Activated CD4-positive, alpha-beta memory T cell treated with anti-CD3 and anti-CD28 coated beads for 36 hours (primary cell): Measurements from ENCODE around the gene INO80B. TPM values are rescaled to one million over a fixed set of nuclear protein-coding genes. Genes with fewer than 3 reads are reported as not detected.

Experiments
- CTCF ChIA-PET: fragments of 350-600 bp; sonication (Branson Sonifier 250); formaldehyde crosslinking; loops from one replicate; lab custom pipeline; 2021; ENCODE audit warnings: antibody characterized with exemption, inconsistent platforms; lab: Charles Lee
- POLR2A ChIA-PET: fragments of 350-600 bp; sonication (Branson Sonifier 250); formaldehyde crosslinking; loops from one replicate; lab custom pipeline; 2021; ENCODE audit warnings: antibody characterized with exemption; lab: Charles Lee
- DNase-seq: peaks from one replicate; pipeline ENCODE4 v3.0.0-alpha.2; 2020
- H3K27ac Mint-ChIP-seq: one replicate; pipeline ENCODE4 v1.8.0; 2021; ENCODE audit warnings: mixed read lengths
- H3K27me3 Mint-ChIP-seq: one replicate; pipeline ENCODE4 v1.8.0; 2021; ENCODE audit warnings: mixed read lengths
- H3K36me3 Mint-ChIP-seq: one replicate; pipeline ENCODE4 v1.8.0; 2021; ENCODE audit warnings: mixed read lengths
- H3K4me1 Mint-ChIP-seq: one replicate; pipeline ENCODE4 v1.8.0; 2021; ENCODE audit warnings: low read depth, mixed read lengths
- H3K4me3 Mint-ChIP-seq: one replicate; pipeline ENCODE4 v1.8.0; 2021; ENCODE audit warnings: mild to moderate bottlenecking, mixed read lengths
- H3K9me3 Mint-ChIP-seq: one replicate; pipeline ENCODE4 v1.8.0; 2021; ENCODE audit warnings: mixed read lengths
- intact Hi-C: fragments of 100-400 bp; cut with micrococcal nuclease; formaldehyde crosslinking; loops from one replicate; pipeline ENCODE4 v1.15.1; 2023
- total RNA-seq, 2 experiments: library from RNA; stranded (reverse); gene quantifications; one replicate each; pipeline ENCODE4 v1.2.3, GENCODE V29; 2021

INO80B gene
- total RNA-seq, 2 experiments from 2014 or later, result 32.8 to 35.0 TPM

- DNase-seq, result no peak
- Mint-ChIP-seq H3K4me3 (no peak overlapping the region), H3K36me3 (peaks cover 13% of the 10 kb centered on the region), H3K27ac (no peak overlapping the region), H3K27me3 (peaks cover 63% of the 10 kb centered on the region), H3K4me1 (peaks cover 46% of the 10 kb centered on the region), H3K9me3 (no peaks in the 10 kb centered on the region)
- ChIA-PET CTCF (interaction anchor here (0.8 to 2.0 kb wide), 3 partner anchors 17 to 87 kb away, joined by 3 to 9 read pairs (median 4); partner anchors contain the start of genes CCDC142 and TTC31), POLR2A (interaction anchor here (1.1 to 1.4 kb wide), 3 partner anchors 16 to 40 kb away, joined by 3 to 4 read pairs (median 3); partner anchors contain the start of gene CCDC142)
- intact Hi-C loops, result loop anchor here (5.0 kb wide), 1 partner anchor 32 kb away; no protein-coding TSS in a partner anchor
Measured at GRCh38 chr2:74499940-74500577, 45.2 kb downstream of the INO80B start.

DNA sequence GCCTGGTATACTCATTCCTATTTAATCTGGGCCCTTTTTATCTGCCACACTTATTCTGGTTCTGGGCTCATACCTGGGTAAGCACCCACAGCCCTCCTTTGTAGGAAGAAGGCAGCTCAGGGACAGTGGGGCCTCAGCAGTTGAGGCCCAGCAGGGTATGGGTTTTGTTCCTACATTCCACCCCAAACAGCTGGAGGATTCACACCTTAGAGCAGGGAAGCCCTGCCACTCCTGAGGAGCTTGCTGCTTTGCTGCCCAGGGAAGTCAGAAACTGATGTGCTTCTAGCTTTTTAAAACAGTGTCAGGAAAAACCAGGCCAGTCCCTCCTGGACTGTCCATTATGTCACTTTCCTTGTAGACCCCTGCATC is 45.7 kb downstream of the INO80B start:
- ChIA-PET CTCF (interaction anchor here (1.2 to 3.7 kb wide), 3 partner anchors 18 to 87 kb away, joined by 4 to 15 read pairs (median 9); partner anchors contain the start of genes CCDC142 and TTC31), POLR2A (interaction anchor here (1.1 to 1.4 kb wide), 3 partner anchors 16 to 41 kb away, joined by 3 to 4 read pairs (median 3); partner anchors contain the start of gene CCDC142)
- intact Hi-C loops, result no loop called here
- Mint-ChIP-seq H3K27me3 (peaks cover 63% of the 10 kb centered on the region), H3K4me3 (no peak overlapping the region), H3K36me3 (peaks cover 18% of the 10 kb centered on the region), H3K4me1 (peaks cover 47% of the 10 kb centered on the region), H3K9me3 (no peaks in the 10 kb centered on the region), H3K27ac (no peak overlapping the region)
- DNase-seq, result no peak

GRCh38 chr2:74501335-74502071 is 46.6 kb downstream of the INO80B start:
- peaks cover 63% of the 10 kb centered on the region for H3K27me3 Mint-ChIP-seq
- peaks cover 23% of the 10 kb centered on the region for H3K36me3 Mint-ChIP-seq
- POLR2A ChIA-PET, result interaction anchor here (0.7 kb wide), 1 partner anchor 9 kb away, joined by 3 read pairs; no protein-coding TSS in a partner anchor
- H3K4me1 Mint-ChIP-seq, result peaks cover 49% of the 10 kb centered on the region
- DNase-seq, result no peak
- CTCF ChIA-PET, result interaction anchor here (0.7 to 3.7 kb wide), 4 partner anchors 17 to 86 kb away, joined by 3 to 15 read pairs (median 6); partner anchors contain the start of genes CCDC142 and TTC31
- H3K9me3 Mint-ChIP-seq, result no peaks in the 10 kb centered on the region
- H3K27ac Mint-ChIP-seq, result no peak overlapping the region
- H3K4me3 Mint-ChIP-seq, result peak overlapping the region; percentile 65
- intact Hi-C loops, result no loop called here

DNA sequence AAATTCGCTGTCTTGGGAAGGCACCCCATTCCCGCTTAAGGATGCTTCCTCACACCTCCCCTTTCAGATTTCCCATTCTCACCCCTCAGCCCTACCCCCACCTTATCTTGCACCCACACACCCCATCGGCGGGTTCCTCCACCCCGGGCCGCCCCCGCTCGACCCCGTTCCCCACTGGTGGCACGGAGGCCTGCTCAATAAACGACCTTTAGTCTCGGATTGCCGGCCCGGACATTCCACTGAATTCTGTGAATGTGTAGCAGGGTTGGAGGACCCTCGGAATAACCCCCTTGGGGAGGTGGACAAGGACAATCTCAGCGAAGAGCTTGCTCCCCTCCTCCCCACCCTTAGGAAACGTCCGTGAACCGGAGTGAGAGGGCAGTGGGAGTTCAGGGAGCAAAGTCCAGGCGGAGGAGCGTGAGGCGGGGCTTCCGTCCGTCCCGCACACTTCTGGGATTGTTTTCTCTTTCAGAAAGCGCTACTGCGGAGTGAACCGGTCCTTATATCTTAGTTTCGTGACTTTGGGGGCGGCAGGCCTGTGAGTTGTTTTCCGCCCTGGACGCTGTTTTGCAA is 47.3 kb downstream of the INO80B start:
- Mint-ChIP-seq H3K36me3 (peaks cover 27% of the 10 kb centered on the region), H3K9me3 (no peaks in the 10 kb centered on the region), H3K4me1 (peaks cover 54% of the 10 kb centered on the region), H3K27me3 (peaks cover 63% of the 10 kb centered on the region), H3K4me3 (peak overlapping the region; percentile 65), H3K27ac (no peak overlapping the region)
- no peak for DNase-seq
- intact Hi-C loops, result no loop called here
- POLR2A ChIA-PET, result interaction anchor here (0.7 kb wide), 1 partner anchor 8 kb away, joined by 3 read pairs; no protein-coding TSS in a partner anchor
- CTCF ChIA-PET, result interaction anchor here (1.7 to 3.7 kb wide), 3 partner anchors 20 to 86 kb away, joined by 4 to 15 read pairs (median 9); partner anchors contain the start of genes CCDC142 and TTC31

DNA sequence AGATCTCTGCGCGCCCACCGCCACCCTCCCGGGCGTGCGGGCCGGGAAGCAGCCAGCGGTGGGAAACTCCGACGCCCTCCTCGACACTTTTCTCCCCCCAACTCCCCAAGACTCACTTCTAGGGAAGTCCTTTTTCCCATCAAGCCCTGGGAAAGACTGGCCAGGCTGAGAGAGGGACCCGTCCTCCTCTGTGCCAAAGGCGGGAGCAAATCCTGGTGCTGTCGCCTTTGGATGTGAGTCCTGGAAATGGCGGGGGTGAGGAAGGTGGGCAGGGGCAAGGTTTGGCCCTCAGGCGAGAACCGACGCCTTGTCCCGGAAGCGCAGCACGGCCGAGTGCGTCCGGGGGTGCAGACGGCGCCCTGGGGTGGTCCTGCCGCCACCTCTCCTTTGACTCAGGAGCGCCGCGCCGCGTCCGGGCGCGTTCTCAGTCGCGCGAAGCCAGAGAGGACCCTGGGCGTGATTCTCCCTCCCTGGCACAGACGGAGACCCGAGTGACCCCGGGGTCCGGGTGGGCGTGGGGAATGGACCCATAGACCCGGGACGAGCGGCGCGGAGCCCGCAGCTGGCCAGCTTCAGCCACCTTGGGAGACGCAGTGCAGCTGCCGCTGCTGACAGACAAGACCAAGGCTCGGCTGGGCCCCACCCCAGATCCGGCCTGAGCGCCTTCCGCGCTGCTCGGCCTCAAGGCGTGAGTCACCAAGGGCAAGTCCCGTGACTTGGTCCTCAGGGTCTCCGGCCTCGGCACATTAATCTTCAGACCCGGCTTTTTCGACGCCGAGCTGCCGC is 48.0 kb downstream of the INO80B start:
- no peaks in the 10 kb centered on the region for H3K9me3 Mint-ChIP-seq
- ChIA-PET CTCF (interaction anchor here (0.8 to 3.7 kb wide), 4 partner anchors 9 to 85 kb away, joined by 4 to 15 read pairs (median 5); partner anchors contain the start of genes CCDC142 and TTC31), POLR2A (interaction anchor here (1.5 to 1.9 kb wide), 2 partner anchors 14 to 24 kb away, joined by 4 to 6 read pairs; partner anchors contain the start of gene DQX1)
- peaks cover 63% of the 10 kb centered on the region for H3K27me3 Mint-ChIP-seq
- H3K4me1 Mint-ChIP-seq, result peaks cover 48% of the 10 kb centered on the region
- intact Hi-C loops, result no loop called here
- H3K4me3 Mint-ChIP-seq, result peak overlapping the region; percentile 65
- no peak overlapping the region for H3K27ac Mint-ChIP-seq
- H3K36me3 Mint-ChIP-seq, result peaks cover 30% of the 10 kb centered on the region
- peak; percentile 71 for DNase-seq

GRCh38 chr2:74503506-74504475 is 48.9 kb downstream of the INO80B start:
- DNase-seq, result no peak
- POLR2A ChIA-PET, result interaction anchor here (1.5 to 1.9 kb wide), 2 partner anchors 13 to 23 kb away, joined by 4 to 6 read pairs; partner anchors contain the start of gene DQX1
- Mint-ChIP-seq H3K27ac (no peak overlapping the region), H3K27me3 (peaks cover 57% of the 10 kb centered on the region), H3K9me3 (no peaks in the 10 kb centered on the region), H3K4me3 (peak overlapping the region; percentile 65), H3K36me3 (peaks cover 30% of the 10 kb centered on the region), H3K4me1 (peaks cover 50% of the 10 kb centered on the region)
- CTCF ChIA-PET, result interaction anchor here (0.8 to 3.7 kb wide), 3 partner anchors 9 to 84 kb away, joined by 4 to 15 read pairs (median 6); no protein-coding TSS in a partner anchor
- intact Hi-C loops, result no loop called here

GRCh38 chr2:74504591-74504990 is 49.7 kb downstream of the INO80B start:
- peaks cover 30% of the 10 kb centered on the region for H3K36me3 Mint-ChIP-seq
- ChIA-PET CTCF (interaction anchor here (1.3 kb wide), 1 partner anchor 81 kb away, joined by 6 read pairs; no protein-coding TSS in a partner anchor), POLR2A (interaction anchor here (1.5 to 1.9 kb wide), 2 partner anchors 12 to 22 kb away, joined by 4 to 6 read pairs; partner anchors contain the start of gene DQX1)
- no peaks in the 10 kb centered on the region for H3K9me3 Mint-ChIP-seq
- DNase-seq, result no peak
- intact Hi-C loops, result no loop called here
- H3K27ac Mint-ChIP-seq, result no peak overlapping the region
- peaks cover 46% of the 10 kb centered on the region for H3K4me1 Mint-ChIP-seq
- no peak overlapping the region for H3K4me3 Mint-ChIP-seq
- H3K27me3 Mint-ChIP-seq, result peaks cover 52% of the 10 kb centered on the region

GRCh38 chr2:74505448-74506246 is 50.8 kb downstream of the INO80B start:
- CTCF ChIA-PET, result interaction anchor here (2.0 kb wide), 1 partner anchor 23 kb away, joined by 7 read pairs; the partner anchor contains the start of genes CCDC142 and TTC31
- peaks cover 30% of the 10 kb centered on the region for H3K36me3 Mint-ChIP-seq
- peaks cover 41% of the 10 kb centered on the region for H3K27me3 Mint-ChIP-seq
- H3K4me3 Mint-ChIP-seq, result no peak overlapping the region
- no peak overlapping the region for H3K27ac Mint-ChIP-seq
- H3K9me3 Mint-ChIP-seq, result no peaks in the 10 kb centered on the region
- POLR2A ChIA-PET, result interaction anchor here (1.3 kb wide), 1 partner anchor 26 kb away, joined by 3 read pairs; no protein-coding TSS in a partner anchor
- intact Hi-C loops, result no loop called here
- no peak for DNase-seq
- H3K4me1 Mint-ChIP-seq, result peaks cover 50% of the 10 kb centered on the region
